HepG2 (cell line): ENCODE measurements around the gene CDC14A. TPM values are rescaled to one million over a fixed set of nuclear protein-coding genes. Genes with fewer than 3 reads are reported as not detected.

Source experiments
- AGO1 ChIP-seq: fragments of 200-400 bp; formaldehyde crosslinking; IDR thresholded peaks from 2 replicates; pipeline ENCODE4 v1.6.1; 2017; ENCODE audit warnings: mild to moderate bottlenecking, low read depth, low read length, moderate library complexity; ENCODE audit not compliant: poor library complexity, severe bottlenecking
- ARID5B ChIP-seq: IDR thresholded peaks from 2 replicates; pipeline ENCODE4 v1.4.0; 2020; ENCODE audit warnings: mild to moderate bottlenecking, missing genetic modification reagents
- ARNT ChIP-seq: fragments of 450-650 bp; IDR thresholded peaks from 2 replicates; pipeline ENCODE4 v1.6.1; 2017
- HNRNPLL ChIP-seq: fragments of 200-400 bp; formaldehyde crosslinking; IDR thresholded peaks from 2 replicates; pipeline ENCODE4 v1.6.1; 2017; ENCODE audit warnings: mild to moderate bottlenecking, low read depth, low read length; ENCODE audit not compliant: poor library complexity, severe bottlenecking
- KDM6A ChIP-seq: IDR thresholded peaks from 2 replicates; pipeline ENCODE4 v1.6.1; 2016; ENCODE audit warnings: low read depth
- KMT2B ChIP-seq: IDR thresholded peaks from 2 replicates; pipeline ENCODE4 v1.6.1; 2016; ENCODE audit warnings: missing genetic modification reagents, missing compliant biosample characterization
- NKX3-1 ChIP-seq: sonication (generic); formaldehyde crosslinking; IDR thresholded peaks from 2 replicates; pipeline ENCODE4 v1.5.0; 2020; ENCODE audit warnings: missing genetic modification reagents
- SMARCC2 ChIP-seq: fragments of 450-650 bp; IDR thresholded peaks from 2 replicates; pipeline ENCODE4 v1.6.1; 2017; ENCODE audit warnings: antibody characterized with exemption, mild to moderate bottlenecking
- SMC3 ChIP-seq: IDR thresholded peaks from 2 replicates; pipeline ENCODE4 v1.6.1; 2011; ENCODE audit warnings: low read length, improper control_type of control experiment
- TMF1 ChIP-seq: sonication (generic); formaldehyde crosslinking; IDR thresholded peaks from 2 replicates; pipeline ENCODE4 v1.8.1; 2022; ENCODE audit warnings: low read depth, missing genetic modification reagents
- ZBTB3 ChIP-seq: sonication (generic); formaldehyde crosslinking; IDR thresholded peaks from 2 replicates; pipeline ENCODE4 v1.4.0; 2020; ENCODE audit warnings: low read depth, mild to moderate bottlenecking, moderate library complexity, missing genetic modification reagents, borderline replicate concordance
- ZBTB44 ChIP-seq: sonication (generic); formaldehyde crosslinking; IDR thresholded peaks from 2 replicates; pipeline ENCODE4 v1.4.0; 2020; ENCODE audit warnings: missing genetic modification reagents
- ZFP90 ChIP-seq: sonication (generic); formaldehyde crosslinking; IDR thresholded peaks from 2 replicates; pipeline ENCODE4 v1.8.0; 2022; ENCODE audit warnings: missing genetic modification reagents, mild to moderate bottlenecking, inconsistent platforms, borderline replicate concordance
- ZNF18 ChIP-seq: sonication (generic); formaldehyde crosslinking; IDR thresholded peaks from 2 replicates; pipeline ENCODE4 v1.8.0; 2022; ENCODE audit warnings: mild to moderate bottlenecking, missing genetic modification reagents; ENCODE audit not compliant: insufficient replicate concordance
- ZNF180 ChIP-seq: sonication (generic); formaldehyde crosslinking; IDR thresholded peaks from 2 replicates; pipeline ENCODE4 v1.4.0; 2020; ENCODE audit warnings: low read depth, missing genetic modification reagents, borderline replicate concordance
- ZNF446 ChIP-seq: sonication (generic); formaldehyde crosslinking; IDR thresholded peaks from 2 replicates; pipeline ENCODE4 v1.5.0; 2020; ENCODE audit warnings: mild to moderate bottlenecking, missing genetic modification reagents
- ZNF503 ChIP-seq: sonication (generic); formaldehyde crosslinking; IDR thresholded peaks from 2 replicates; pipeline ENCODE4 v1.4.0; 2020; ENCODE audit warnings: missing genetic modification reagents
- ZNF576 ChIP-seq: sonication (generic); formaldehyde crosslinking; IDR thresholded peaks from 2 replicates; pipeline ENCODE4 v1.4.0; 2020; ENCODE audit warnings: mild to moderate bottlenecking, missing genetic modification reagents
- ZNF614 ChIP-seq: IDR thresholded peaks from 2 replicates; pipeline ENCODE4 v1.6.1; 2018; ENCODE audit warnings: missing biosample characterization, missing genetic modification reagents, inconsistent platforms, borderline replicate concordance
- ZNF615 ChIP-seq: sonication (generic); formaldehyde crosslinking; IDR thresholded peaks from 2 replicates; pipeline ENCODE4 v1.5.0; 2020; ENCODE audit warnings: mild to moderate bottlenecking, missing genetic modification reagents, borderline replicate concordance
- ZNF720 ChIP-seq: sonication (generic); formaldehyde crosslinking; IDR thresholded peaks from 2 replicates; pipeline ENCODE4 v1.4.0; 2020; ENCODE audit warnings: missing genetic modification reagents
- ZNF780A ChIP-seq: sonication (generic); formaldehyde crosslinking; IDR thresholded peaks from 2 replicates; pipeline ENCODE4 v1.8.0; 2022; ENCODE audit warnings: mild to moderate bottlenecking, missing genetic modification reagents, moderate library complexity
- polyA plus RNA-seq, 8 experiments: library from polyadenylated mRNA; depleted of rRNA in 3 of 8; stranded (reverse) in 7 of 8; unstranded in 1 of 8; fragments of >200 nt; fragmentation: Illumina TruSeq in 4 of 8; extraction: Trizol in 4 of 8; gene quantifications; 2 replicates each; pipeline versions ENCODE4 v1.2.1 to v1.2.3, GENCODE V29; 2011 to 2016; ENCODE audit warnings: low read depth in 4 of 8, missing spikeins in 1 of 8, mixed read lengths in 1 of 8; ENCODE audit not compliant: insufficient read depth in 1 of 8
- total RNA-seq, 5 experiments: library from RNA; depleted of rRNA; stranded (reverse); fragments of >200 nt; fragmentation: Illumina TruSeq; extraction: Trizol; gene quantifications; 2 replicates each; pipeline ENCODE4 v1.2.3, GENCODE V29; 2016; ENCODE audit warnings: low read depth in 1 of 5

CDC14A gene
- total and polyA plus RNA-seq, 2 of the 13 experiments (the other 11 are each of a cell fraction or from before 2014, with no cell fraction given), result 2.8 to 4.9 TPM

GRCh38 chr1:100485855-100486258 is 133.6 kb downstream of the CDC14A start (continued):
- TF ChIP-seq ZNF615 (CRISPR knock-in tag) (no peak), ARID5B (CRISPR knock-in tag) (peak; percentile 98), KMT2B (CRISPR knock-in tag) (no peak; the same call in 1 of the 2 replicates), ZNF720 (CRISPR knock-in tag) (no peak), NKX3-1 (CRISPR knock-in tag) (peak; percentile 64; the same call in 1 of the 2 replicates), ZBTB3 (CRISPR knock-in tag) (0 out of 2 replicates have a peak, but pooled peaks have one; percentile 40), ZFP90 (CRISPR knock-in tag) (0 out of 2 replicates have a peak, but pooled peaks have one; percentile 48), SMC3 (no peak), ZNF780A (CRISPR knock-in tag) (no peak), AGO1 (no peak), ZNF614 (CRISPR knock-in tag) (peak; percentile 64; the same call in 1 of the 2 replicates), KDM6A (CRISPR knock-in tag) (peak; percentile 69; the same call in 1 of the 2 replicates), ZBTB44 (CRISPR knock-in tag) (no peak), ZNF576 (no peak), ZNF503 (CRISPR knock-in tag) (peak; percentile 86), ZNF180 (CRISPR knock-in tag) (no peak), ARNT (no peak), ZNF446 (no peak), SMARCC2 (0 out of 2 replicates have a peak, but pooled peaks have one; percentile 28), ZNF18 (CRISPR knock-in tag) (peak; percentile 26), TMF1 (CRISPR knock-in tag) (no peak), HNRNPLL (no peak)
